K562 (cell line): ENCODE results near the gene RPL22L1. TPM values are rescaled to one million over a fixed set of nuclear protein-coding genes. Genes with fewer than 3 reads are reported as not detected.

Experiments
- NCOR1 ChIP-seq: fragments of 450-650 bp; IDR thresholded peaks from 2 replicates; pipeline ENCODE4 v1.6.1; 2016; ENCODE audit warnings: mild to moderate bottlenecking, moderate library complexity
- NFXL1 ChIP-seq: fragments of 450-650 bp; formaldehyde crosslinking; IDR thresholded peaks from 2 replicates; pipeline ENCODE4 v1.4.0; 2021; ENCODE audit warnings: mild to moderate bottlenecking
- NFYB ChIP-seq: IDR thresholded peaks from 2 replicates; pipeline ENCODE4 v1.6.1; 2011; ENCODE audit warnings: mild to moderate bottlenecking, moderate library complexity; ENCODE audit not compliant: insufficient read length; ENCODE audit errors: extremely low read depth
- TEAD4 ChIP-seq, 2 experiments: sonication (generic) in 1 of 2; formaldehyde crosslinking in 1 of 2; IDR thresholded peaks; 2 replicates each; pipeline versions ENCODE4 v1.6.1 to v1.8.0; 2012 to 2022; ENCODE audit warnings: borderline replicate concordance in 1 of 2, inconsistent platforms in 1 of 2, low read length in 1 of 2, mild to moderate bottlenecking in 1 of 2, missing genetic modification reagents in 1 of 2
- ZFP30 ChIP-seq: fragments of 250-450 bp; sonication (Bioruptor Pico); IDR thresholded peaks from 2 replicates; pipeline ENCODE4 v1.8.0; 2022; ENCODE audit warnings: moderate library complexity, mild to moderate bottlenecking, inconsistent platforms, borderline replicate concordance
- ZNF407 ChIP-seq: fragments of 450-650 bp; IDR thresholded peaks from 2 replicates; pipeline ENCODE4 v1.6.1; 2016; ENCODE audit warnings: low read depth
- ZNF79 ChIP-seq: fragments of 250-450 bp; sonication (Bioruptor Pico); IDR thresholded peaks from 2 replicates; pipeline ENCODE4 v1.4.0; 2020; ENCODE audit warnings: low read depth, mild to moderate bottlenecking, moderate library complexity
- polyA plus RNA-seq, 8 experiments: library from polyadenylated mRNA; depleted of rRNA in 4 of 8; stranded (reverse) in 5 of 8; unstranded in 3 of 8; fragments of >200 nt; fragmentation: Nextera tagmentation in 2 of 8; fragmentation: Illumina TruSeq in 1 of 8; extraction: Ambion mirVana in 2 of 8; extraction: Trizol in 1 of 8; gene quantifications; 2 replicates each; pipeline versions ENCODE4 v1.2.1 to v1.2.3, GENCODE V29; 2011 to 2014; ENCODE audit warnings: inconsistent platforms in 1 of 8, missing spikeins in 1 of 8
- total RNA-seq, 7 experiments: library from RNA; depleted of rRNA in 6 of 7; stranded (reverse); fragments of >200 nt in 6 of 7; fragmentation: Illumina TruSeq in 2 of 7; extraction: Trizol in 2 of 7; gene quantifications; 2 replicates each; pipeline versions ENCODE4 v1.2.1 to v1.2.3, GENCODE V29; 2011 to 2021; ENCODE audit warnings: low replicate concordance in 1 of 7

The RPL22L1 gene
- total and polyA plus RNA-seq, 9 of the 15 experiments (the other 6 are each of a cell fraction or from before 2014, with no cell fraction given) = 53.9 to 198 (median 108) TPM

- TF ChIP-seq NFXL1 (CRISPR knock-in tag) (no peak), TEAD4 (IDR thresholded peaks at IDR 0.05; ENCODE audit: low read length) (peak; percentile 52), TEAD4 (CRISPR knock-in tag; IDR thresholded peaks at IDR 0.05; ENCODE audit: borderline replicate concordance) (no peak), ZNF79 (CRISPR knock-in tag) (no peak), NCOR1 (peak; percentile 36; the same call in 1 of the 2 replicates), ZFP30 (no peak), ZNF407 (no peak), NFYB (no peak)
Observed at GRCh38 chr3:170903123-170903522, 33.1 kb upstream of the RPL22L1 start (continued).
